Measurements from ENCODE around the gene TP53TG5. TPM values are rescaled to one million over a fixed set of nuclear protein-coding genes. Genes with fewer than 3 reads are reported as not detected.

TP53TG5 gene
- total RNA-seq, 1 donor from 2014 or later, result not detected

GRCh38 chr20:45323731-45324130 lies 54.4 kb downstream of the TP53TG5 start:
- no peak for DNase-seq

- no peak for DNase-seq
Measured at GRCh38 chr20:45322952-45323383, 55.2 kb downstream of the TP53TG5 start.

Small RNA genes within 50 kb of the gene (small RNA-seq; reads per million reads assigned to genes)
- gene MIR6812 (ENCODE audit: low replicate concordance), result not detected

Other genes with a start within 250 kb of the TP53TG5 start
- gene PI3, start 203.4 kb downstream of the TP53TG5 start, total RNA-seq, result 509 TPM
- gene SEMG1, start 171.3 kb downstream of the TP53TG5 start, total RNA-seq, result not detected
- gene SEMG2, start 157.0 kb downstream of the TP53TG5 start, total RNA-seq, result not detected
- gene SLPI, start 123.8 kb downstream of the TP53TG5 start, total RNA-seq, result 52.0 TPM
- not detected for gene RBPJL, start 71.5 kb downstream of the TP53TG5 start, total RNA-seq
- gene MATN4, start 70.0 kb downstream of the TP53TG5 start, total RNA-seq, result 0.99 TPM
- gene SDC4, start 29.9 kb downstream of the TP53TG5 start, total RNA-seq, result 48.8 TPM
- 12.7 TPM for gene SYS1, start 15.2 kb downstream of the TP53TG5 start, total RNA-seq
- gene DBNDD2, start 30.0 kb upstream of the TP53TG5 start, total RNA-seq, result 10.3 TPM
- 20.9 TPM for gene PIGT, start 37.8 kb upstream of the TP53TG5 start, total RNA-seq
- 0.39 TPM for gene WFDC2, start 91.4 kb upstream of the TP53TG5 start, total RNA-seq
- not detected for gene SPINT3, start 137.3 kb upstream of the TP53TG5 start, total RNA-seq
- gene WFDC6, start 161.2 kb upstream of the TP53TG5 start, total RNA-seq, result not detected
- not detected for gene EPPIN, start 169.1 kb upstream of the TP53TG5 start, total RNA-seq
- not detected for gene WFDC8, start 201.0 kb upstream of the TP53TG5 start, total RNA-seq

Measured in skin of body (tissue), 3 donors.